HG03280 (cell line): Measurements from ENCODE around the gene SPINK4.

ENCODE experiments used
- ATAC-seq: cut with Tn5 transposase; IDR thresholded peaks from one replicate; pipeline ENCODE4 v1.9.1; 2021; ENCODE audit warnings: mild to moderate bottlenecking, moderate library complexity; ENCODE audit not compliant: unreplicated experiment

The SPINK4 gene

GRCh38 chr9:33290247-33291030, 50.5 kb downstream of the SPINK4 start, which contains the start of gene NFX1:
TSS of gene NFX1 (plus strand) at chr9:33290516. CDS start at chr9:33290573, 57 bp downstream.
- peak; percentile 85 for ATAC-seq

- no peak for ATAC-seq
Observed at GRCh38 chr9:33291031-33291397, 51.0 kb downstream of the SPINK4 start.

- ATAC-seq = no peak
Observed at GRCh38 chr9:33291901-33292300, 51.9 kb downstream of the SPINK4 start.

GRCh38 chr9:33293782-33294181, 53.8 kb downstream of the SPINK4 start:
- ATAC-seq = no peak

- no peak for ATAC-seq
Observed at GRCh38 chr9:33294670-33295432, 54.9 kb downstream of the SPINK4 start.

- peak; percentile 50 for ATAC-seq
Observed at GRCh38 chr9:33295571-33295970, 55.6 kb downstream of the SPINK4 start.

- peak; percentile 85 for ATAC-seq
Observed at GRCh38 chr9:33297432-33297831, 57.5 kb downstream of the SPINK4 start.
